Esophagus muscularis mucosa (tissue), 3 donors: ENCODE measurements around the gene SDHAF1.

Source experiments
- CTCF ChIP-seq, 3 experiments: fragments of 200-600 bp in 2 of 3; fragments of 450-650 bp in 1 of 3; sonication (generic) in 2 of 3; IDR thresholded peaks; one replicate each; pipeline ENCODE4 v1.5.1; 2017 to 2019; ENCODE audit warnings: antibody characterized with exemption in 3 of 3, mild to moderate bottlenecking in 2 of 3, moderate library complexity in 1 of 3
- POLR2A ChIP-seq: fragments of 450-650 bp; IDR thresholded peaks from one replicate; pipeline ENCODE4 v1.6.1; 2017; ENCODE audit warnings: antibody characterized with exemption, moderate library complexity, mild to moderate bottlenecking, low read depth

DNA sequence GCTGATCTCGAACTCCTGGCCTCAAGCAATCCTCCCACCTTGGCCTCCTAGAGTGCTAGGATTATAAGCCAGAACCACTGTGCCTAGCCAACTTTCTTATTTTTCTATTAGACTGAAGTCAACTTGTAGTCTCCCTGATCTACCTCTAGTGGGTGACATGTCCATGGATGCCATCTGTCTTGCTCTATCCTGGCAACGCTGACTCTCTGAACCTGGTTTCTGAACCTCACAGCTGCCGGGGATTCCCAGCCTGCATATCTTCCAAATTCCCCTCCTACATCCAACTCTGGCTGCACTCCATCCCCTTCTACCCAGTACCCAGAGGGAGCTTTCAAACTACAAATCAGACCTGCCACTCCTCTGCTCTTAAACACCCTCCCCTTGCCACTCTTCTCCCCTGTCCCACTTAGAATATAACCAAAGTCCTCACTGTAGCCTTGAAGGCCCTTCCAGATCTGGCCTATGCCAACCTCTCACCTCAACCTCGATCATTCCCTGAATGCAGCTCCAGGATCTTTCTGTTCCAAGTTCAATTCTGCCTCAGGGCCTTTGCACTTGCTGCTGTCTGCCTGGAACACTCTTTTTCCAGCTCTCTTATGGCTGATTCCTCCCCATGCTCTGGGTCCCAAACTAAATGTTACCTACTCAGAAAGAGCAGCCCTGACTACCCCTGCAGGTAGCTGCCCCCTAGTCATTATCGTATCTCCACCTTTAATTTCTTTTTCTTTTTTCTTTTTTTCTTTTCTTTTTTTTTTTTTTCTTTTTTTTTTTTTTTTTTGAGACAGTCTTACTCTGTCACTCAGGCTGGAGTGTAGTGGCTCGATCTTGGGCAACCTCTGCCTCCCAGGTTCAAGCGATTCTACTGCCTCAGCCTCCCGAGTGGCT lies 35.5 kb downstream of the SDHAF1 start:
- TF ChIP-seq POLR2A: no peak
- peak in 1 of 3 experiments; percentile 16 for TF ChIP-seq CTCF (IDR thresholded peaks at IDR 0.05)
